CD4-positive, CD25-positive, alpha-beta regulatory T cell (primary cell): ENCODE measurements around the gene ZNF674. TPM values are rescaled to one million over a fixed set of nuclear protein-coding genes. Genes with fewer than 3 reads are reported as not detected.
"Not testable (repeated sequence)": the region's sequence is repeated elsewhere in the genome, so short reads cannot be mapped to it uniquely, and the experiment has no call there.

Source experiments
- ATAC-seq, 2 donors: fragments of 150-1000 bp; cut with Tn5 transposase; one replicate each; pipeline ENCODE4 v1.10.0; 2021; ENCODE audit warnings: low read depth in 2 of 2, moderate number of reproducible peaks in 2 of 2, moderate library complexity in 1 of 2
- DNase-seq, 3 donors: peaks; one replicate each; pipeline versions ENCODE4 v3.0.0 to v3.0.0-alpha.2; 2012 to 2022; ENCODE audit warnings: mixed read lengths in 1 of 3
- H3K27ac ChIP-seq: one replicate; pipeline ENCODE4 v1.7.0; 2013; ENCODE audit warnings: mild to moderate bottlenecking, low read length; ENCODE audit not compliant: insufficient read depth, poor library complexity, severe bottlenecking
- H3K27me3 ChIP-seq: one replicate; pipeline ENCODE4 v1.7.0; 2013; ENCODE audit warnings: low read length; ENCODE audit not compliant: control insufficient read depth, insufficient read depth
- H3K36me3 ChIP-seq: one replicate; pipeline ENCODE4 v1.7.0; 2013; ENCODE audit warnings: mild to moderate bottlenecking, low read length, moderate library complexity; ENCODE audit not compliant: control insufficient read depth, insufficient read depth
- H3K4me1 ChIP-seq: 2 replicates; pipeline ENCODE4 v1.7.0; 2013; ENCODE audit warnings: mild to moderate bottlenecking, low read length; ENCODE audit not compliant: insufficient read depth, control insufficient read depth, poor library complexity, severe bottlenecking
- H3K4me3 ChIP-seq: one replicate; pipeline ENCODE4 v1.7.0; 2013; ENCODE audit warnings: low read depth, mild to moderate bottlenecking, low read length, moderate library complexity
- H3K9me3 ChIP-seq, 2 experiments: 1 replicate in 1 of 2; 2 replicates in 1 of 2; pipeline ENCODE4 v1.7.0; 2013; ENCODE audit warnings: low read length in 2 of 2, mild to moderate bottlenecking in 1 of 2, moderate library complexity in 1 of 2; ENCODE audit not compliant: control insufficient read depth in 2 of 2
- H3K27ac Mint-ChIP-seq, 3 donors: one replicate each; pipeline ENCODE4 v1.8.0; 2020 to 2022; ENCODE audit warnings: mild to moderate bottlenecking in 3 of 3, mixed read lengths in 3 of 3, moderate library complexity in 2 of 3
- H3K27me3 Mint-ChIP-seq: one replicate; pipeline ENCODE4 v1.8.0; 2022; ENCODE audit warnings: mild to moderate bottlenecking, mixed read lengths
- H3K36me3 Mint-ChIP-seq: one replicate; pipeline ENCODE4 v1.8.0; 2020; ENCODE audit warnings: mixed read lengths
- H3K4me1 Mint-ChIP-seq, 4 donors: one replicate each; pipeline ENCODE4 v1.8.0; 2020 to 2022; ENCODE audit warnings: mixed read lengths in 4 of 4, mild to moderate bottlenecking in 1 of 4
- H3K4me3 Mint-ChIP-seq, 4 donors: one replicate each; pipeline ENCODE4 v1.8.0; 2020 to 2022; ENCODE audit warnings: mild to moderate bottlenecking in 4 of 4, mixed read lengths in 4 of 4, moderate library complexity in 3 of 4
- H3K9me3 Mint-ChIP-seq, 7 donors: one replicate each; pipeline ENCODE4 v1.8.0; 2020 to 2022; ENCODE audit warnings: mixed read lengths in 7 of 7, mild to moderate bottlenecking in 3 of 7, moderate library complexity in 2 of 7
- polyA plus RNA-seq, 4 donors: library from polyadenylated mRNA; unstranded; fragments of 300-500 nt; fragmentation: Illumina TruSeq; gene quantifications; one replicate each; pipeline ENCODE4 v1.2.3, GENCODE V29; 2021
- total RNA-seq: library from RNA; stranded (reverse); gene quantifications from one replicate; pipeline ENCODE4 v1.2.3, GENCODE V29; 2022

ZNF674 gene
- total and polyA plus RNA-seq, 5 donors from 2014 or later = 0.57 to 3.6 (median 2.4) TPM

GRCh38 chrX:46502848-46503247 lies 42.4 kb downstream of the ZNF674 start:
- Mint-ChIP-seq H3K36me3 (peaks cover 25% of the 10 kb centered on the region), H3K9me3 (peaks cover 0 to 54% (median 4%) of the 10 kb centered on the region in 7 donors)
- ATAC-seq = no peak

GRCh38 chrX:46500054-46500453 lies 45.2 kb downstream of the ZNF674 start:
- peaks cover 53 to 72% of the 10 kb centered on the region in 2 experiments for H3K9me3 ChIP-seq
- H3K27me3 ChIP-seq = no peaks in the 10 kb centered on the region
- H3K9me3 Mint-ChIP-seq = peaks cover 0 to 65% (median 7%) of the 10 kb centered on the region in 7 donors
- H3K4me1 Mint-ChIP-seq = no peaks in the 10 kb centered on the region
- H3K4me3 Mint-ChIP-seq = no peak overlapping the region
- no peaks in the 10 kb centered on the region for H3K27me3 Mint-ChIP-seq
- no peak for ATAC-seq
- peaks cover 3% of the 10 kb centered on the region for H3K36me3 ChIP-seq
- no peaks in the 10 kb centered on the region for H3K4me1 ChIP-seq
- DNase-seq = no peak
- peak overlapping the region in 1 of 3 donors; percentile 38 for H3K27ac Mint-ChIP-seq
- peak overlapping the region; percentile 32 for H3K4me3 ChIP-seq
- no peak overlapping the region for H3K27ac ChIP-seq
- H3K36me3 Mint-ChIP-seq = peaks cover 14% of the 10 kb centered on the region

More at GRCh38 chrX:46502848-46503247, 42.4 kb downstream of the ZNF674 start:
- H3K4me1 ChIP-seq = no peaks in the 10 kb centered on the region
- H3K27me3 ChIP-seq = no peaks in the 10 kb centered on the region
- Mint-ChIP-seq H3K27ac (no peak overlapping the region), H3K4me3 (no peak overlapping the region), H3K4me1 (peaks cover 0 to 2% (median 0%) of the 10 kb centered on the region in 4 donors), H3K27me3 (no peaks in the 10 kb centered on the region)
- peaks cover 46 to 56% of the 10 kb centered on the region in 2 experiments for H3K9me3 ChIP-seq
- H3K4me3 ChIP-seq = no peak overlapping the region
- no peak for DNase-seq
- peaks cover 5% of the 10 kb centered on the region for H3K36me3 ChIP-seq
- H3K27ac ChIP-seq = no peak overlapping the region

- Mint-ChIP-seq H3K36me3 (peaks cover 24% of the 10 kb centered on the region), H3K4me3 (no peak overlapping the region), H3K9me3 (peaks cover 0 to 28% (median 7%) of the 10 kb centered on the region in 7 donors), H3K4me1 (peaks cover 0 to 13% (median 0%) of the 10 kb centered on the region in 4 donors), H3K27me3 (no peaks in the 10 kb centered on the region), H3K27ac (peak overlapping the region in 1 of 3 donors; percentile 78)
- no peak overlapping the region for H3K27ac ChIP-seq
- no peak for ATAC-seq
- H3K27me3 ChIP-seq = no peaks in the 10 kb centered on the region
- H3K9me3 ChIP-seq = peaks cover 0 to 2% of the 10 kb centered on the region in 2 experiments
- H3K4me1 ChIP-seq = no peaks in the 10 kb centered on the region
- DNase-seq = no peak
- no peak overlapping the region for H3K4me3 ChIP-seq
- H3K36me3 ChIP-seq = no peaks in the 10 kb centered on the region
Observed at GRCh38 chrX:46488712-46489111, 56.5 kb downstream of the ZNF674 start.

GRCh38 chrX:46485897-46486296 lies 59.3 kb downstream of the ZNF674 start:
- peaks cover 0 to 35% (median 14%) of the 10 kb centered on the region in 7 donors for H3K9me3 Mint-ChIP-seq

GRCh38 chrX:46478634-46479033 lies 66.6 kb downstream of the ZNF674 start:
- H3K27ac Mint-ChIP-seq = peak overlapping the region in 1 of 3 donors; percentile 15
- H3K27ac ChIP-seq, H3K4me3 Mint-ChIP-seq, H3K27me3 ChIP-seq, H3K4me3 ChIP-seq, H3K9me3 ChIP-seq, DNase-seq, H3K36me3 ChIP-seq, H3K4me1 Mint-ChIP-seq, H3K27me3 Mint-ChIP-seq, H3K4me1 ChIP-seq, ATAC-seq: not testable (repeated sequence)
- H3K36me3 Mint-ChIP-seq = peaks cover 31% of the 10 kb centered on the region
- peaks cover 0 to 36% (median 8%) of the 10 kb centered on the region in 7 donors for H3K9me3 Mint-ChIP-seq

More at GRCh38 chrX:46485897-46486296, 59.3 kb downstream of the ZNF674 start:
- Histone ChIP-seq H3K4me1 (no peaks in the 10 kb centered on the region), H3K4me3 (no peak overlapping the region), H3K27me3 (no peaks in the 10 kb centered on the region), H3K36me3 (no peaks in the 10 kb centered on the region), H3K27ac (no peak overlapping the region), H3K9me3 (no peaks in the 10 kb centered on the region)
- peaks cover 0 to 13% (median 0%) of the 10 kb centered on the region in 4 donors for H3K4me1 Mint-ChIP-seq
- peak overlapping the region in 2 of 4 donors; percentile 29 to 56 for H3K4me3 Mint-ChIP-seq
- ATAC-seq = no peak
- peak overlapping the region in 1 of 3 donors; percentile 42 for H3K27ac Mint-ChIP-seq
- H3K27me3 Mint-ChIP-seq = no peaks in the 10 kb centered on the region
- peaks cover 46% of the 10 kb centered on the region for H3K36me3 Mint-ChIP-seq
- peak in 1 of 3 donors; percentile 17 for DNase-seq

- Histone ChIP-seq H3K27ac (no peak overlapping the region), H3K4me3 (no peak overlapping the region), H3K27me3 (no peaks in the 10 kb centered on the region), H3K36me3 (peaks cover 14% of the 10 kb centered on the region), H3K4me1 (no peaks in the 10 kb centered on the region), H3K9me3 (peaks cover 3 to 6% of the 10 kb centered on the region in 2 experiments)
- Mint-ChIP-seq H3K27me3 (no peaks in the 10 kb centered on the region), H3K36me3 (peaks cover 24% of the 10 kb centered on the region), H3K27ac (peak overlapping the region in 1 of 3 donors; percentile 49), H3K4me1 (no peaks in the 10 kb centered on the region), H3K9me3 (peaks cover 0 to 27% (median 0%) of the 10 kb centered on the region in 7 donors), H3K4me3 (peak overlapping the region in 1 of 4 donors; percentile 7)
- DNase-seq (no peak), ATAC-seq (no peak)
Observed at GRCh38 chrX:46477435-46477834, 67.8 kb downstream of the ZNF674 start.

- Histone ChIP-seq H3K36me3 (peaks cover 61% of the 10 kb centered on the region), H3K4me1 (no peaks in the 10 kb centered on the region), H3K9me3 (peaks cover 4 to 10% of the 10 kb centered on the region in 2 experiments), H3K27ac (no peak overlapping the region), H3K4me3 (no peak overlapping the region), H3K27me3 (no peaks in the 10 kb centered on the region)
- ATAC-seq (no peak), DNase-seq (no peak)
- Mint-ChIP-seq H3K9me3 (peaks cover 0 to 1% (median 0%) of the 10 kb centered on the region in 7 donors), H3K4me1 (peaks cover 7 to 12% (median 8%) of the 10 kb centered on the region in 4 donors), H3K36me3 (peaks cover 36% of the 10 kb centered on the region), H3K27me3 (no peaks in the 10 kb centered on the region), H3K4me3 (no peak overlapping the region), H3K27ac (peak overlapping the region in 2 of 3 donors; percentile 12 to 76)
Observed at GRCh38 chrX:46465203-46465602, 80.0 kb downstream of the ZNF674 start.

- peaks cover 0 to 1% (median 0%) of the 10 kb centered on the region in 7 donors for H3K9me3 Mint-ChIP-seq
- H3K36me3 Mint-ChIP-seq = peaks cover 27% of the 10 kb centered on the region
- no peak overlapping the region for H3K4me3 Mint-ChIP-seq
- Histone ChIP-seq H3K36me3 (peaks cover 47% of the 10 kb centered on the region), H3K4me3 (no peak overlapping the region), H3K9me3 (peaks cover under 1 to 2% of the 10 kb centered on the region in 2 experiments), H3K27ac (no peak overlapping the region), H3K4me1 (no peaks in the 10 kb centered on the region), H3K27me3 (no peaks in the 10 kb centered on the region)
- peaks cover 4 to 8% (median 7%) of the 10 kb centered on the region in 4 donors for H3K4me1 Mint-ChIP-seq
- DNase-seq (no peak), ATAC-seq (no peak)
- peak overlapping the region in 1 of 3 donors; percentile 51 for H3K27ac Mint-ChIP-seq
- H3K27me3 Mint-ChIP-seq = no peaks in the 10 kb centered on the region
Observed at GRCh38 chrX:46463682-46464081, 81.5 kb downstream of the ZNF674 start.
